ENCODE results near the gene PPARGC1A. TPM values are rescaled to one million over a fixed set of nuclear protein-coding genes. Genes with fewer than 3 reads are reported as not detected.

The PPARGC1A gene
- total RNA-seq, 2 experiments from 2014 or later: not detected

DNA sequence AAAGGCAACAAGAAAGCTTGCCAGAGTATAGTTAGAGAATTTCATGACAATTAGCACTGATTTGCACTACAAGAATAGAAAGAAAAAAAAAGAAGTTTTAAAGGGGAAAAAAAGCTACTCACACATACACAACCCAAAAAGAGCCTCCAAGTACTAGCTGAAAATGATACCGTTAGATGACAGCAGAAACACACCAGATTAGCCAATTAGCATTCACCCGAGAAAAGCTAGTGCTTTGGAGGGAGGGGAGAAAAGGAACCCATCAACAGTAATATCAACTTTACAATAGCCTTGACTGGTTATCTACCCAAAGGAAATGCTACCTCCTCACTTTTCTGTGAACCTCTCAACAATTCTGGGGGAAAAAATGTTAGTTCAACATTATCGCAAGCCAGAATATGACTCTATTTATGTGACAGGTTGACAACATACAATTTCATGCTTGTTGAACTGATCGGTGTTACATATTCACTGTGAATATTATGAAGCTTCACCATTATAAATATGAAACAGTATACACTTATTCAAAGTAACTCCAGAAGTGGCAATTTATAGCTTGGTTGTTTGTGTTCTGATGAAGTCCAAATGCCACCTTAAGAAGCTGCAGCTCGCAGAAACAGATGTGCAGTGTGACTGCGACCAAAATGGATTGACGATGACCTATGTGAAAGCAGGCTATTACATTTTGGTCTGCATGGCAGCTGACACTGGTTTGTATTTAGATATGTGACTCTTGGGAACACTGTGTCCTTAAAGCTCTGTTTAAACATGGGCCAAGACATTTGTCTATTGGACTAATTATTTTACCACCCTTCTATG is 15.9 kb downstream of the PPARGC1A start:
- intact Hi-C loops (cut with DNase I, micrococcal nuclease): no loop called here
- Histone ChIP-seq H3K36me3 (ENCODE audit: insufficient read depth, low read length) (no peaks in the 10 kb centered on the region), H3K4me1 (ENCODE audit: insufficient read depth, low read length) (no peaks in the 10 kb centered on the region), H3K4me3 (ENCODE audit: low read length) (no peak overlapping the region), H3K9me3 (ENCODE audit: control insufficient read depth in 1 of 2, insufficient read depth in 1 of 2, low read length in 2 of 2) (no peaks in the 10 kb centered on the region), H3K27me3 (ENCODE audit: control insufficient read depth in 1 of 2, insufficient read depth in 2 of 2, low read length in 2 of 2) (no peaks in the 10 kb centered on the region), H3K27ac (ENCODE audit: low read depth in 1 of 2, low read length in 2 of 2) (no peak overlapping the region)
- H3K27me3 Mint-ChIP-seq: no peaks in the 10 kb centered on the region
- DNase-seq (no peak), ATAC-seq (ENCODE audit: poor library complexity) (no peak)
- H3K4me1 Mint-ChIP-seq (ENCODE audit: low read depth): no peaks in the 10 kb centered on the region
- TF ChIP-seq, protein P1, sequence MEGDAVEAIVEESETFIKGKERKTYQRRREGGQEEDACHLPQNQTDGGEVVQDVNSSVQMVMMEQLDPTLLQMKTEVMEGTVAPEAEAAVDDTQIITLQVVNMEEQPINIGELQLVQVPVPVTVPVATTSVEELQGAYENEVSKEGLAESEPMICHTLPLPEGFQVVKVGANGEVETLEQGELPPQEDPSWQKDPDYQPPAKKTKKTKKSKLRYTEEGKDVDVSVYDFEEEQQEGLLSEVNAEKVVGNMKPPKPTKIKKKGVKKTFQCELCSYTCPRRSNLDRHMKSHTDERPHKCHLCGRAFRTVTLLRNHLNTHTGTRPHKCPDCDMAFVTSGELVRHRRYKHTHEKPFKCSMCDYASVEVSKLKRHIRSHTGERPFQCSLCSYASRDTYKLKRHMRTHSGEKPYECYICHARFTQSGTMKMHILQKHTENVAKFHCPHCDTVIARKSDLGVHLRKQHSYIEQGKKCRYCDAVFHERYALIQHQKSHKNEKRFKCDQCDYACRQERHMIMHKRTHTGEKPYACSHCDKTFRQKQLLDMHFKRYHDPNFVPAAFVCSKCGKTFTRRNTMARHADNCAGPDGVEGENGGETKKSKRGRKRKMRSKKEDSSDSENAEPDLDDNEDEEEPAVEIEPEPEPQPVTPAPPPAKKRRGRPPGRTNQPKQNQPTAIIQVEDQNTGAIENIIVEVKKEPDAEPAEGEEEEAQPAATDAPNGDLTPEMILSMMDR (IDR thresholded peaks at IDR 0.05): no peak
- H3K27ac Mint-ChIP-seq: no peak overlapping the region
- H3K4me3 Mint-ChIP-seq: no peak overlapping the region
- ChIA-PET POLR2A (no interaction called here), CTCF (interaction anchor here (0.5 to 0.6 kb wide), 2 partner anchors 16 to 177 kb away, joined by 3 to 5 read pairs; no protein-coding TSS in a partner anchor)
- no peaks in the 10 kb centered on the region for H3K9me3 Mint-ChIP-seq
- H3K36me3 Mint-ChIP-seq (ENCODE audit: low read depth): no peaks in the 10 kb centered on the region

DNA sequence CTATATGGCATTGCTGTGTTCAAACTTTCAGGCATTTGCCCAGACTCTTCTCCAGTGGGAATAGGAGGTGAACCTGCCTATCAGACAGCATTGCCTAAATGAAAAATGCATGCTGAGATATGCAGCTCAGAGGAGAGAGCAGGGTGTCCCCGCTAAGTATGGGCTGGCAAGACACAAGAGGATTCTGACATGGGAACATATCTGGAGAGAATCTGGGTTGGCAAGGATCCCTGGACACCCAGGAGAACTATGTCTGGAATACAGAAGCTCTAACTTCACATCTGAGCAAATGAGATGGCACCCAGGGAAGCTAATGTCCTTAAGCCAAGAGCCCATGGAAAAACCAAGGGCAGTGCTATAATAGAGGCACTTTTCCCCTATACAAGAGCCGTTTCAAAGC is 18.4 kb downstream of the PPARGC1A start:
- POLR2A ChIA-PET: no interaction called here
- CTCF ChIA-PET: no interaction called here
- Histone ChIP-seq H3K4me1 (ENCODE audit: insufficient read depth, low read length) (no peaks in the 10 kb centered on the region), H3K4me3 (ENCODE audit: low read length) (no peak overlapping the region), H3K27me3 (ENCODE audit: control insufficient read depth in 1 of 2, insufficient read depth in 2 of 2, low read length in 2 of 2) (no peaks in the 10 kb centered on the region), H3K36me3 (ENCODE audit: insufficient read depth, low read length) (no peaks in the 10 kb centered on the region), H3K27ac (ENCODE audit: low read depth in 1 of 2, low read length in 2 of 2) (no peak overlapping the region), H3K9me3 (ENCODE audit: control insufficient read depth in 1 of 2, insufficient read depth in 1 of 2, low read length in 2 of 2) (no peaks in the 10 kb centered on the region)
- H3K36me3 Mint-ChIP-seq (ENCODE audit: low read depth): no peaks in the 10 kb centered on the region
- intact Hi-C loops (cut with DNase I, micrococcal nuclease): no loop called here
- no peak overlapping the region for H3K4me3 Mint-ChIP-seq
- H3K27me3 Mint-ChIP-seq: no peaks in the 10 kb centered on the region
- H3K27ac Mint-ChIP-seq: no peak overlapping the region
- H3K9me3 Mint-ChIP-seq: no peaks in the 10 kb centered on the region
- no peak for ATAC-seq (ENCODE audit: poor library complexity)
- TF ChIP-seq, protein P1 (IDR thresholded peaks at IDR 0.05): no peak
- no peak for DNase-seq
- no peaks in the 10 kb centered on the region for H3K4me1 Mint-ChIP-seq (ENCODE audit: low read depth)

DNA sequence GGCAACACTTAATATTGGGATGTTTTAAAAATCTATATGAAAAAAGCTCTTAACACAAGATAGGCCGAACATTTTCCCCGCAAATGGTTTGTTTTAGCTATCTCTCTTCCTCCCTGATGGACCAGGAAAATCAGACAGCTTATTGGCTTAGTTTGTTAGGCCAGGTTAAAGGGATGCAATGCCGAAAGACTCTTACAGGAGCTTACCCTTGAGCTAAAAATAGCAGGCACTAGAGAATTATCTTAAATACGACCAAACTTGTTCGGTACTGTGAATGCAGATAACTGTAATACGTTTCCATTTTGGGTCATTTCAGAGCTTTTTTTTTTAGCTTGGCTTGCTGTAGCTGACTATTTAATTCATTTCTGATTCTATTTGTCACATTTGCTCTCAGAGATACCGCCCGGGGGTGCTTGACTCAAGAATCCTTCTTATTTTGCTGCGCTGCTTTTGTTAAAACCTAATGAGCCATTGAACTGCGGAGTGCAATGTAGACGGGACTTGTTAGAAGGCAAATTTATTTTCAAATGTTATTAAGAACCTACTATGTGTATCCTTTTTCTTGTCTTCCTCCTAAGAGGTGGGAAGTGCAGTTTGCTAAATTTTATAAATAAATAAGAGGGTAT is 23.3 kb downstream of the PPARGC1A start:
- Mint-ChIP-seq H3K9me3 (no peaks in the 10 kb centered on the region), H3K27me3 (no peaks in the 10 kb centered on the region), H3K4me1 (ENCODE audit: low read depth) (no peaks in the 10 kb centered on the region), H3K27ac (no peak overlapping the region), H3K36me3 (ENCODE audit: low read depth) (no peaks in the 10 kb centered on the region), H3K4me3 (no peak overlapping the region)
- H3K27ac ChIP-seq (ENCODE audit: low read depth in 1 of 2, low read length in 2 of 2): no peak overlapping the region
- no peaks in the 10 kb centered on the region for H3K4me1 ChIP-seq (ENCODE audit: insufficient read depth, low read length)
- no peaks in the 10 kb centered on the region for H3K36me3 ChIP-seq (ENCODE audit: insufficient read depth, low read length)
- intact Hi-C loops (cut with DNase I, micrococcal nuclease): no loop called here
- TF ChIP-seq, protein P1 (IDR thresholded peaks at IDR 0.05): no peak
- H3K9me3 ChIP-seq (ENCODE audit: control insufficient read depth in 1 of 2, insufficient read depth in 1 of 2, low read length in 2 of 2): no peaks in the 10 kb centered on the region
- no peak for DNase-seq
- no peak for ATAC-seq (ENCODE audit: poor library complexity)
- no peaks in the 10 kb centered on the region for H3K27me3 ChIP-seq (ENCODE audit: control insufficient read depth in 1 of 2, insufficient read depth in 2 of 2, low read length in 2 of 2)
- no peak overlapping the region for H3K4me3 ChIP-seq (ENCODE audit: low read length)
- ChIA-PET POLR2A (no interaction called here), CTCF (no interaction called here)
